Retinal pigment epithelial cell (primary cell): ENCODE measurements around the gene SGSH.

Source experiments
- DNase-seq: peaks from one replicate; pipeline ENCODE4 v3.0.0-alpha.2; 2010; ENCODE audit warnings: low read depth
- H3K4me3 ChIP-seq: 2 replicates; pipeline ENCODE4 v1.5.1; 2011; ENCODE audit warnings: mild to moderate bottlenecking, low read length, control low read depth, moderate library complexity
- CTCF ChIP-seq: conservative IDR thresholded peaks from 2 replicates; pipeline ENCODE4 v1.5.1; 2011; ENCODE audit warnings: low read depth, low read length, control low read depth, inconsistent platforms

Gene SGSH

GRCh38 chr17:80190716-80191115, 29.4 kb downstream of the SGSH start:
- no peak overlapping the region for H3K4me3 ChIP-seq
- TF ChIP-seq CTCF: no peak
- no peak for DNase-seq

- H3K4me3 ChIP-seq: no peak overlapping the region
- no peak for DNase-seq
- TF ChIP-seq CTCF: no peak
These were observed 30.5 kb downstream of the SGSH start for GRCh38 chr17:80189611-80190010.

DNA sequence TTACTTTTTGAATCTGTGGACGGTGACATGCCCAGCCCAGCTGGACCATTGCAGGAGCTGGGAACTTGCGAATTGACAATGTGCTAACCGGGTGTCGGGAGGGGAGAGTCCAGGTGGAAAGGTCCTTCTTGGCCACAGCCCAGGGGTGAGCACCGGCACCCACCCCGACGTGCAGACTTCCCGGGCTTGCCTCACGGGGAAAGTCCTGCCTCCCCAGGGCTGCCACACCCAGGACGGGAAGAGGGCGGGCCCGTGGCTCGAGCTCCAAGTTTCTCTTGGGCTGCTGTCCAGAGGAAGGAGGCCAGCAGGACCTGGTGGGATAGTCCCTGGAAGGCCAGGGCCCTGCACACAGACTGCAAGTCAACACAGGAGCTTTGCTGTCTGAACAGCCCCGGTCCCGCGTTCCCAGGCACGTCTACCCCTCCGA, 32.6 kb downstream of the SGSH start:
- no peak for DNase-seq
- no peak for TF ChIP-seq CTCF
- H3K4me3 ChIP-seq: no peak overlapping the region

DNA sequence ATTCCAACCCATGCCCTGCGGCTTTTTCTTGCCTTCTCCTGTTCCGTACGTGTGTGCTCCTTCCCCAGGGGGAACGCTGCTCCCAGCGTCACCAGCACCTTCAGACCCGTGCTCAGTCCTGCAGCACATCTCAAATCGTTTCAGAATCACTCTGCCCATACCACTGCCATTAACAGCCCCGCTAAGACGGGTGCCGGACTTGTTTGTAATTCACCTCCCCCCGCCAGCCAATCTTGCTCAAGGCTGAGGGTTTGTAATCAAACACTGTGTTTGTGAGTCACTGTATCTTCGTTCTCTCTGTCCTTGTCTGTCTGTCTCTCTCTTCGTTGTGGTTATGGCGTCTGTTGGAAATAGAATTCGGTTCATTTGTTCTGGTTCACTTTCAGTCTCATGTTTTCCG, 33.0 kb downstream of the SGSH start:
- no peak for DNase-seq
- no peak overlapping the region for H3K4me3 ChIP-seq
- TF ChIP-seq CTCF: no peak

GRCh38 chr17:80185968-80186367, 34.2 kb downstream of the SGSH start:
- no peak for DNase-seq
- no peak for TF ChIP-seq CTCF

GRCh38 chr17:80184423-80184714, 35.8 kb downstream of the SGSH start:
- H3K4me3 ChIP-seq: no peak overlapping the region
- TF ChIP-seq CTCF: no peak
- DNase-seq: no peak

More at GRCh38 chr17:80185968-80186367, 34.2 kb downstream of the SGSH start:
- H3K4me3 ChIP-seq: no peak overlapping the region

- no peak for TF ChIP-seq CTCF
- no peak for DNase-seq
- no peak overlapping the region for H3K4me3 ChIP-seq
These were observed 36.3 kb downstream of the SGSH start for GRCh38 chr17:80183581-80184422.
